ENCODE data around the gene SHCBP1. TPM values are rescaled to one million over a fixed set of nuclear protein-coding genes. Genes with fewer than 3 reads are reported as not detected.

Gene SHCBP1
- total RNA-seq, 2 experiments from 2014 or later: 37.0 to 37.6 TPM

DNA sequence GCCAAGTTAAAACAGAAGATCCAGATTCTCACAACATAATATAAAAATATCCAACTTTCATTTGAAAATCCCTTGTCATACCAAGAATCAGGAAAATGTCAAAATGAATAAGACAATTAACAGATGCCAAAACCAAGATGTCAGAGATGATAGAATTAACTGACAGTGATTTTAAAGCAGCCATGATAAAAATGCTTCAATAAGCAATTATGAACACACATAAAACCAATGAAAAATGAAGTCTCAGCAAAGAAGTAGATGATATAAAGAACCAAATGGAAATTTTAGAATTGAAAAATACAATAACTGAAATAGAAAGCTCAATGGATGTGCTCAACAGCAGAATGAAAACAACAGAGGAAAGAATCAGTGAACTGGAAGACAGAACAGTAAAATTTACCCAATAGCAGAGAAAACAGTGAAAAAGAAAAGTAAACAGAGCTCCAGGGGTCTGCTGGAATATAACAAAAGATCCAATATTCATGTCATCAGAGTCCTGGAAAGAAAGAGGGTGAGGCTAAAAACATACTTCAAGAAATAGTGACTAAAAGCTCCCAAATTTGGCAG lies 35.1 kb downstream of the SHCBP1 start:
- ChIA-PET CTCF (interaction anchor here (1.1 to 1.7 kb wide), 2 partner anchors 9 to 33 kb away, joined by 3 to 4 read pairs; no protein-coding TSS in a partner anchor), POLR2A (no interaction called here)
- Mint-ChIP-seq H3K27ac (no peak overlapping the region), H3K9me3 (peaks cover 28% of the 10 kb centered on the region), H3K27me3 (no peaks in the 10 kb centered on the region), H3K4me3 (no peak overlapping the region), H3K4me1 (ENCODE audit: low read depth) (peaks cover 4% of the 10 kb centered on the region), H3K36me3 (ENCODE audit: low read depth) (peaks cover 80% of the 10 kb centered on the region)
- no peak for ATAC-seq
- TF ChIP-seq, protein P1, sequence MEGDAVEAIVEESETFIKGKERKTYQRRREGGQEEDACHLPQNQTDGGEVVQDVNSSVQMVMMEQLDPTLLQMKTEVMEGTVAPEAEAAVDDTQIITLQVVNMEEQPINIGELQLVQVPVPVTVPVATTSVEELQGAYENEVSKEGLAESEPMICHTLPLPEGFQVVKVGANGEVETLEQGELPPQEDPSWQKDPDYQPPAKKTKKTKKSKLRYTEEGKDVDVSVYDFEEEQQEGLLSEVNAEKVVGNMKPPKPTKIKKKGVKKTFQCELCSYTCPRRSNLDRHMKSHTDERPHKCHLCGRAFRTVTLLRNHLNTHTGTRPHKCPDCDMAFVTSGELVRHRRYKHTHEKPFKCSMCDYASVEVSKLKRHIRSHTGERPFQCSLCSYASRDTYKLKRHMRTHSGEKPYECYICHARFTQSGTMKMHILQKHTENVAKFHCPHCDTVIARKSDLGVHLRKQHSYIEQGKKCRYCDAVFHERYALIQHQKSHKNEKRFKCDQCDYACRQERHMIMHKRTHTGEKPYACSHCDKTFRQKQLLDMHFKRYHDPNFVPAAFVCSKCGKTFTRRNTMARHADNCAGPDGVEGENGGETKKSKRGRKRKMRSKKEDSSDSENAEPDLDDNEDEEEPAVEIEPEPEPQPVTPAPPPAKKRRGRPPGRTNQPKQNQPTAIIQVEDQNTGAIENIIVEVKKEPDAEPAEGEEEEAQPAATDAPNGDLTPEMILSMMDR (IDR thresholded peaks at IDR 0.05): no peak
- no peak for DNase-seq
- intact Hi-C loops (cut with micrococcal nuclease): no loop called here

GRCh38 chr16:46583036-46583435 lies 38.1 kb downstream of the SHCBP1 start:
- ChIA-PET POLR2A (no interaction called here), CTCF (interaction anchor here (0.6 to 1.5 kb wide), 2 partner anchors 14 to 19 kb away, joined by 3 to 4 read pairs; no protein-coding TSS in a partner anchor)
- Mint-ChIP-seq H3K27ac (no peak overlapping the region), H3K4me3 (no peak overlapping the region), H3K27me3 (no peaks in the 10 kb centered on the region), H3K36me3 (ENCODE audit: low read depth) (peaks cover 59% of the 10 kb centered on the region), H3K4me1 (ENCODE audit: low read depth) (peaks cover 4% of the 10 kb centered on the region), H3K9me3 (peaks cover 19% of the 10 kb centered on the region)
- TF ChIP-seq, protein P1 (IDR thresholded peaks at IDR 0.05): no peak
- ATAC-seq (no peak), DNase-seq (no peak)
- intact Hi-C loops (cut with micrococcal nuclease): no loop called here

DNA sequence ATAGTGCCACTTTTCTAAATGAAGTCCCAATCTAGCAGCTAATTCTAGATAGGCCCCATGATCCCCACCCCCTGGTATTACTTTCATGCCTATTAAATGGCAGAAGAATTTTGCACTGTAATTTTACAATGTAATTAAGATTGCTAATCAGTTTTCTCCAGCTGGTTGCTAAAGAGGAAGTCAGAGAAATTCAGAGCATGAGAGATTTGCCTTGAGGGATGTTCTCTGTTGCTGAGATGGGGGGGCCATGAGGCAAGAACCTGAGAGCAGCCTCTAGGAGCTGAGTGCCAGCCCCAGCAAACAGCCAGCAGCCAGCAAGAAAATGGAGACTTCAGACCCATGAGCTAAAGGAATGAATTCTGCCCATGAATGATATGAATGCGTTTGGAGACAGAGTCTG lies 38.9 kb downstream of the SHCBP1 start:
- intact Hi-C loops (cut with micrococcal nuclease): no loop called here

GRCh38 chr16:46577988-46578579 lies 43.1 kb downstream of the SHCBP1 start:
- H3K9me3 Mint-ChIP-seq: no peaks in the 10 kb centered on the region
- H3K4me3 Mint-ChIP-seq: no peak overlapping the region
- peaks cover 2% of the 10 kb centered on the region for H3K4me1 Mint-ChIP-seq (ENCODE audit: low read depth)
- ATAC-seq (no peak), DNase-seq (no peak)
- no peak overlapping the region for H3K27ac Mint-ChIP-seq
- H3K27me3 Mint-ChIP-seq: no peaks in the 10 kb centered on the region
- peaks cover 17% of the 10 kb centered on the region for H3K36me3 Mint-ChIP-seq (ENCODE audit: low read depth)
- CTCF ChIA-PET: interaction anchor here (1.6 kb wide), 1 partner anchor 16 kb away, joined by 5 read pairs; no protein-coding TSS in a partner anchor
- intact Hi-C loops (cut with micrococcal nuclease): no loop called here
- POLR2A ChIA-PET: no interaction called here
- TF ChIP-seq, protein P1 (IDR thresholded peaks at IDR 0.05): no peak

More for the DNA sequence above, 38.9 kb downstream of the SHCBP1 start:
- DNase-seq (no peak), ATAC-seq (no peak)
- Mint-ChIP-seq H3K36me3 (ENCODE audit: low read depth) (peaks cover 51% of the 10 kb centered on the region), H3K27me3 (no peaks in the 10 kb centered on the region), H3K4me1 (ENCODE audit: low read depth) (peaks cover 4% of the 10 kb centered on the region), H3K27ac (no peak overlapping the region), H3K9me3 (peaks cover 17% of the 10 kb centered on the region), H3K4me3 (no peak overlapping the region)
- TF ChIP-seq, protein P1 (IDR thresholded peaks at IDR 0.05): no peak
- ChIA-PET POLR2A (no interaction called here), CTCF (no interaction called here)

DNA sequence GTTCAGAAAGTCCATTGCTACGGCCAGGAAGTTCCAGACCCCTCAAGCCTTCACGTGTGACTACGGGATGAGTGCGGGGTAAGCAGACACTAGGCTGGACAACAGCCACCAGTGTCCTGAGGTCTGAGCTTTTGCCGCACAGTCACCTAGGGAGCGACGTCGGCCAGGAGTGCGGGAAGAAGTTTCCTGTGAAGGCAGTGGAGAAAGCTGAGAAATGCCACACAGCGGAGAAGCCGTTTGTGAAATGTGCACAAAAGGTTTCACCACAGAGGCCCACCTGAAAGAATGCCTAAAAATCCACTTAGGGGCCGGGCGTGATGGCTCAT lies 47.4 kb downstream of the SHCBP1 start:
- Mint-ChIP-seq H3K27ac (no peak overlapping the region), H3K4me3 (no peak overlapping the region), H3K36me3 (ENCODE audit: low read depth) (peaks cover under 1% of the 10 kb centered on the region), H3K9me3 (no peaks in the 10 kb centered on the region), H3K4me1 (ENCODE audit: low read depth) (no peaks in the 10 kb centered on the region), H3K27me3 (no peaks in the 10 kb centered on the region)
- POLR2A ChIA-PET: no interaction called here
- intact Hi-C loops (cut with micrococcal nuclease): no loop called here
- ATAC-seq (no peak), DNase-seq (no peak)
- CTCF ChIA-PET: no interaction called here
- TF ChIP-seq, protein P1 (IDR thresholded peaks at IDR 0.05): no peak

Data from activated CD8-positive, alpha-beta T cell treated with anti-CD3 and anti-CD28 coated beads for 36 hours (primary cell).